Loucy (cell line): Measurements from ENCODE around the gene FLYWCH2.

Source experiments
- EZH2phosphoT487 ChIP-seq: fragments of 200-600 bp; IDR thresholded peaks from 2 replicates; pipeline ENCODE4 v1.6.1; 2018; ENCODE audit warnings: antibody characterized with exemption, mild to moderate bottlenecking, moderate library complexity, borderline replicate concordance
- TF ChIP-seq, protein P1 (sequence below): fragments of 200-600 bp; sonication (generic); conservative IDR thresholded peaks from 2 replicates; pipeline ENCODE4 v1.5.1; 2014; ENCODE audit warnings: mild to moderate bottlenecking, antibody characterized with exemption, low read length

DNA sequence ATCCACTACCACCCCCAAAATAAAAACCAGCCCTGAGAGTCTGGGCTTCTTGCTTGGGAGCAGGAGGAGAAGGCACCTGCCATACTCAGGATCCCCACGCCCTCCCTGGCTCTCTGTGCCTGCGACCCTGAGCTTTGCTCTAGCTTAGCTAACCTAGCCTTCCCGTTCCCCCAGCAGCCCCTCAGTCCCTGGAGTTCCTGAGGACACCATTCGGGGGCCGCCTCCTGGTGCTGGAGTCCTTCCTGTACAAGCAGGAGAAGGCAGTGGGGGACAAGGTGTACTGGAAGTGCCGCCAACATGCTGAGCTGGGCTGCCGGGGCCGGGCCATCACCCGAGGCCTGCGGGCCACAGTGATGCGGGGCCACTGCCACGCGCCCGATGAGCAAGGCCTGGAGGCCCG lies 47.2 kb downstream of the FLYWCH2 start:
- TF ChIP-seq, protein P1, sequence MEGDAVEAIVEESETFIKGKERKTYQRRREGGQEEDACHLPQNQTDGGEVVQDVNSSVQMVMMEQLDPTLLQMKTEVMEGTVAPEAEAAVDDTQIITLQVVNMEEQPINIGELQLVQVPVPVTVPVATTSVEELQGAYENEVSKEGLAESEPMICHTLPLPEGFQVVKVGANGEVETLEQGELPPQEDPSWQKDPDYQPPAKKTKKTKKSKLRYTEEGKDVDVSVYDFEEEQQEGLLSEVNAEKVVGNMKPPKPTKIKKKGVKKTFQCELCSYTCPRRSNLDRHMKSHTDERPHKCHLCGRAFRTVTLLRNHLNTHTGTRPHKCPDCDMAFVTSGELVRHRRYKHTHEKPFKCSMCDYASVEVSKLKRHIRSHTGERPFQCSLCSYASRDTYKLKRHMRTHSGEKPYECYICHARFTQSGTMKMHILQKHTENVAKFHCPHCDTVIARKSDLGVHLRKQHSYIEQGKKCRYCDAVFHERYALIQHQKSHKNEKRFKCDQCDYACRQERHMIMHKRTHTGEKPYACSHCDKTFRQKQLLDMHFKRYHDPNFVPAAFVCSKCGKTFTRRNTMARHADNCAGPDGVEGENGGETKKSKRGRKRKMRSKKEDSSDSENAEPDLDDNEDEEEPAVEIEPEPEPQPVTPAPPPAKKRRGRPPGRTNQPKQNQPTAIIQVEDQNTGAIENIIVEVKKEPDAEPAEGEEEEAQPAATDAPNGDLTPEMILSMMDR: no peak
- TF ChIP-seq EZH2phosphoT487: no peak
